OCI-LY3 (cell line): ENCODE data around the gene KIF1A.
"Not testable (repeated sequence)": the region's sequence is repeated elsewhere in the genome, so short reads cannot be mapped to it uniquely, and the experiment has no call there.

Experiments
- EZH2phosphoT487 ChIP-seq: fragments of 200-600 bp; shearing (Covaris generic); IDR thresholded peaks from 2 replicates; pipeline ENCODE4 v1.6.1; 2018; ENCODE audit warnings: antibody characterized with exemption, mixed run types, low read depth
- TF ChIP-seq, protein P1 (sequence below): fragments of 200-600, 300-600 bp; sonication (generic); IDR thresholded peaks from 2 replicates; pipeline ENCODE4 v1.5.1; 2014; ENCODE audit warnings: antibody characterized with exemption, low read length, low read depth

DNA sequence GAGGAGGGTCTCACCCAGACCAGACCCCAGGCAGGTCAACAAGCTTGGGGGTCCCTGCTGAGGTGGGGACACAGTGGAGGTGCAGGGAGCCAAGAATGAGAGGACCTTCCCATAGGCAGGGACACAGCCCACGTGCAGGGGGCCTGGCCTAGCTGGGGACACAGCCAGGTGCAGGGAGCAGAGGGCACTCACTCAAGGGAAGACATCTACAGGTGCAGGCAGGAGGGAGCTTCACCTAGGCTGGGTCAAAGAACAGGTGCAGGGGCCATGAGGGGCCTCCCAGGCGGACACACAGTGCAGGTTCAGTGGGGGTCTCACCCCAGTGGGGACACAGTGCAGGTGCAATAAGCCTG lies 129.0 kb downstream of the KIF1A start:
- TF ChIP-seq, protein P1, sequence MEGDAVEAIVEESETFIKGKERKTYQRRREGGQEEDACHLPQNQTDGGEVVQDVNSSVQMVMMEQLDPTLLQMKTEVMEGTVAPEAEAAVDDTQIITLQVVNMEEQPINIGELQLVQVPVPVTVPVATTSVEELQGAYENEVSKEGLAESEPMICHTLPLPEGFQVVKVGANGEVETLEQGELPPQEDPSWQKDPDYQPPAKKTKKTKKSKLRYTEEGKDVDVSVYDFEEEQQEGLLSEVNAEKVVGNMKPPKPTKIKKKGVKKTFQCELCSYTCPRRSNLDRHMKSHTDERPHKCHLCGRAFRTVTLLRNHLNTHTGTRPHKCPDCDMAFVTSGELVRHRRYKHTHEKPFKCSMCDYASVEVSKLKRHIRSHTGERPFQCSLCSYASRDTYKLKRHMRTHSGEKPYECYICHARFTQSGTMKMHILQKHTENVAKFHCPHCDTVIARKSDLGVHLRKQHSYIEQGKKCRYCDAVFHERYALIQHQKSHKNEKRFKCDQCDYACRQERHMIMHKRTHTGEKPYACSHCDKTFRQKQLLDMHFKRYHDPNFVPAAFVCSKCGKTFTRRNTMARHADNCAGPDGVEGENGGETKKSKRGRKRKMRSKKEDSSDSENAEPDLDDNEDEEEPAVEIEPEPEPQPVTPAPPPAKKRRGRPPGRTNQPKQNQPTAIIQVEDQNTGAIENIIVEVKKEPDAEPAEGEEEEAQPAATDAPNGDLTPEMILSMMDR, result not testable (repeated sequence)
- not testable (repeated sequence) for TF ChIP-seq EZH2phosphoT487
